Activated CD4-positive, alpha-beta T cell treated with anti-CD3 and anti-CD28 coated beads, Interleukin-2, amount 10 ng/mL, durations not matched to agents 7 days and 5 days (primary cell): ENCODE measurements around the gene MLH1. TPM values are rescaled to one million over a fixed set of nuclear protein-coding genes. Genes with fewer than 3 reads are reported as not detected.
"Not testable (repeated sequence)": the region's sequence is repeated elsewhere in the genome, so short reads cannot be mapped to it uniquely, and the experiment has no call there.

Source experiments
- CTCF ChIA-PET: fragments of 350-600 bp; sonication (Branson Sonifier 250); formaldehyde crosslinking; loops from one replicate; lab custom pipeline; 2021; ENCODE audit warnings: antibody characterized with exemption; lab: Charles Lee
- POLR2A ChIA-PET: fragments of 350-600 bp; sonication (Branson Sonifier 250); formaldehyde crosslinking; loops from one replicate; lab custom pipeline; 2021; ENCODE audit warnings: antibody characterized with exemption; lab: Charles Lee
- DNase-seq: peaks from one replicate; pipeline ENCODE4 v3.0.0-alpha.2; 2020
- H3K27ac Mint-ChIP-seq: one replicate; pipeline ENCODE4 v1.8.0; 2021; ENCODE audit warnings: mild to moderate bottlenecking, moderate library complexity, mixed read lengths
- H3K27me3 Mint-ChIP-seq: one replicate; pipeline ENCODE4 v1.8.0; 2021; ENCODE audit warnings: mixed read lengths
- H3K36me3 Mint-ChIP-seq: one replicate; pipeline ENCODE4 v1.8.0; 2021; ENCODE audit warnings: low read depth, mixed read lengths
- H3K4me1 Mint-ChIP-seq: one replicate; pipeline ENCODE4 v1.8.0; 2021; ENCODE audit warnings: mixed read lengths
- H3K4me3 Mint-ChIP-seq: one replicate; pipeline ENCODE4 v1.8.0; 2021; ENCODE audit warnings: mild to moderate bottlenecking, moderate library complexity, mixed read lengths
- H3K9me3 Mint-ChIP-seq: one replicate; pipeline ENCODE4 v1.8.0; 2021; ENCODE audit warnings: mixed read lengths
- total RNA-seq, 2 experiments: library from RNA; stranded (reverse); gene quantifications; one replicate each; pipeline ENCODE4 v1.2.3, GENCODE V29; 2021

Gene MLH1
- total RNA-seq, 2 experiments from 2014 or later: 53.2 to 64.8 TPM

- ChIA-PET CTCF (interaction anchor here (0.7 to 1.1 kb wide), 3 partner anchors 27 to 47 kb away, joined by 3 to 4 read pairs (median 3); no protein-coding TSS in a partner anchor), POLR2A (no interaction called here)
- H3K4me1 Mint-ChIP-seq: peaks cover 15% of the 10 kb centered on the region
- no peaks in the 10 kb centered on the region for H3K27me3 Mint-ChIP-seq
- no peak overlapping the region for H3K4me3 Mint-ChIP-seq
- H3K36me3 Mint-ChIP-seq: no peaks in the 10 kb centered on the region
- no peaks in the 10 kb centered on the region for H3K9me3 Mint-ChIP-seq
- no peak for DNase-seq
- H3K27ac Mint-ChIP-seq: no peak overlapping the region
Measured at GRCh38 chr3:36959821-36960220, 33.5 kb upstream of the MLH1 start.

- no peaks in the 10 kb centered on the region for H3K9me3 Mint-ChIP-seq
- ChIA-PET CTCF (interaction anchor here (0.7 to 0.9 kb wide), 2 partner anchors 28 to 48 kb away, joined by 3 to 4 read pairs; no protein-coding TSS in a partner anchor), POLR2A (no interaction called here)
Measured at GRCh38 chr3:36960502-36960901, 32.8 kb upstream of the MLH1 start.

GRCh38 chr3:36963008-36963407, 30.3 kb upstream of the MLH1 start:
- H3K36me3 Mint-ChIP-seq, H3K27me3 Mint-ChIP-seq, POLR2A ChIA-PET, H3K9me3 Mint-ChIP-seq, H3K27ac Mint-ChIP-seq, H3K4me3 Mint-ChIP-seq, H3K4me1 Mint-ChIP-seq, DNase-seq: not testable (repeated sequence)
- CTCF ChIA-PET: interaction anchor here (1.4 kb wide), 1 partner anchor 29 kb away, joined by 3 read pairs; no protein-coding TSS in a partner anchor

More at GRCh38 chr3:36960502-36960901, 32.8 kb upstream of the MLH1 start:
- H3K27ac Mint-ChIP-seq: no peak overlapping the region
- no peaks in the 10 kb centered on the region for H3K27me3 Mint-ChIP-seq
- no peak overlapping the region for H3K4me3 Mint-ChIP-seq
- H3K4me1 Mint-ChIP-seq: peaks cover 15% of the 10 kb centered on the region
- no peak for DNase-seq
- no peaks in the 10 kb centered on the region for H3K36me3 Mint-ChIP-seq

- CTCF ChIA-PET: interaction anchor here (1.4 kb wide), 1 partner anchor 28 kb away, joined by 3 read pairs; no protein-coding TSS in a partner anchor
- DNase-seq: no peak
- Mint-ChIP-seq H3K27me3 (no peaks in the 10 kb centered on the region), H3K4me1 (peaks cover 5% of the 10 kb centered on the region), H3K27ac (no peak overlapping the region), H3K4me3 (no peak overlapping the region), H3K36me3 (no peaks in the 10 kb centered on the region), H3K9me3 (no peaks in the 10 kb centered on the region)
- POLR2A ChIA-PET: no interaction called here
Measured at GRCh38 chr3:36964331-36964730, 29.0 kb upstream of the MLH1 start.

DNA sequence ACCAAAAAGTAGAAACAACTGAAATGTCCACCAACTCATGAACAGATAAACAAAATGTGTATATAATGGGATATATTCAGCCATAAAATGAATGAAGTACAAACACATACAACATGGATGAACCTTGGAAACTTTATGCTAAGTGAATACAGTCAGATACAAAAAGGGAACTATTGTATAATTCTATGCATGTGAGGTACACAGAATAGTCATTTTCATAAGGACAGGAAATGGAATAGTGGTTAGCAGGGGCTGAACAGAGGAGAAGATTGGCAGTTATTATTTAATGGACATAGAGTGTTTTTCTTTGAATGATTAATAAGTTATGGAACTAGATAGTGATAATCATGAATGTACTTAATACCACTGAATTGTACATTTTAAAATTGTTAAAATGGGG, 28.5 kb upstream of the MLH1 start:
- Mint-ChIP-seq H3K36me3 (no peaks in the 10 kb centered on the region), H3K27ac (no peak overlapping the region), H3K9me3 (no peaks in the 10 kb centered on the region), H3K4me1 (peaks cover 10% of the 10 kb centered on the region), H3K4me3 (no peak overlapping the region), H3K27me3 (no peaks in the 10 kb centered on the region)
- DNase-seq: no peak
- CTCF ChIA-PET: no interaction called here
- POLR2A ChIA-PET: no interaction called here

GRCh38 chr3:36965440-36965839, 27.9 kb upstream of the MLH1 start:
- CTCF ChIA-PET: no interaction called here
- no peak for DNase-seq
- Mint-ChIP-seq H3K4me3 (no peak overlapping the region), H3K27me3 (no peaks in the 10 kb centered on the region), H3K27ac (no peak overlapping the region), H3K4me1 (peaks cover 14% of the 10 kb centered on the region), H3K9me3 (no peaks in the 10 kb centered on the region), H3K36me3 (no peaks in the 10 kb centered on the region)
- POLR2A ChIA-PET: no interaction called here

DNA sequence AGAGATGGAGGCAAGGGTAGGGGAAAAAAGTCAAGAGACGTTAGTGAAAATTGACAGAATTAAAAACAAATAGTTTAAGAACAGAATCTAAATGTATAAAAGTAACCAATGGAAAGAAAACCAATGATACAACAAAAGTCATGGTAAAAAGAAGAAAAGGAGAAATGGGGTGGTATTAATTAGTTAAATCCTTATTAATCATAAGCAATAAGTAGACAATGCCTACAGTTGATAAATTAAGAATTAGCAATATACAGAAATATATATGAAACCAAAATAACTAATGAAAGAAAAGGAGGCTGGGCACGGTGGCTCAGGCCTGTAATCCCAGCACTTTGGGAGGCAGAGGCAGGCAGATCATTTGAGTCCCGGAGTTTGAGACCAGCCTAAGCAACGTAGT, 24.2 kb upstream of the MLH1 start:
- peak overlapping the region; percentile 57 for H3K27ac Mint-ChIP-seq
- DNase-seq: no peak
- peaks cover 3% of the 10 kb centered on the region for H3K36me3 Mint-ChIP-seq
- ChIA-PET POLR2A (no interaction called here), CTCF (interaction anchor here (0.9 to 1.7 kb wide), 3 partner anchors 11 to 33 kb away, joined by 3 to 10 read pairs (median 3); partner anchors contain the start of gene TRANK1)
- H3K4me1 Mint-ChIP-seq: peaks cover 34% of the 10 kb centered on the region
- H3K27me3 Mint-ChIP-seq: no peaks in the 10 kb centered on the region
- no peak overlapping the region for H3K4me3 Mint-ChIP-seq
- peaks cover 6% of the 10 kb centered on the region for H3K9me3 Mint-ChIP-seq

GRCh38 chr3:36969540-36970432, 23.5 kb upstream of the MLH1 start:
- no peak overlapping the region for H3K4me3 Mint-ChIP-seq
- H3K27ac Mint-ChIP-seq: peak overlapping the region; percentile 64
- POLR2A ChIA-PET: interaction anchor here (0.5 to 1.0 kb wide), 2 partner anchors 19 to 23 kb away, joined by 4 to 5 read pairs; partner anchors contain the start of gene EPM2AIP1
- H3K4me1 Mint-ChIP-seq: peaks cover 38% of the 10 kb centered on the region
- peak; percentile 43 for DNase-seq
- no peaks in the 10 kb centered on the region for H3K27me3 Mint-ChIP-seq
- peaks cover 5% of the 10 kb centered on the region for H3K36me3 Mint-ChIP-seq
- CTCF ChIA-PET: interaction anchor here (0.5 to 1.7 kb wide), 5 partner anchors 12 to 257 kb away, joined by 3 to 10 read pairs (median 3); partner anchors contain the start of gene TRANK1
- H3K9me3 Mint-ChIP-seq: peaks cover 6% of the 10 kb centered on the region

- ChIA-PET POLR2A (no interaction called here), CTCF (interaction anchor here (1.4 to 2.0 kb wide), 2 partner anchors 14 to 20 kb away, joined by 3 to 8 read pairs; partner anchors contain the start of gene EPM2AIP1)
- Mint-ChIP-seq H3K27ac (no peak overlapping the region), H3K27me3 (no peaks in the 10 kb centered on the region), H3K9me3 (peaks cover 10% of the 10 kb centered on the region), H3K4me1 (peaks cover 39% of the 10 kb centered on the region), H3K4me3 (no peak overlapping the region), H3K36me3 (peaks cover 13% of the 10 kb centered on the region)
- no peak for DNase-seq
Measured at GRCh38 chr3:36972163-36972562, 21.2 kb upstream of the MLH1 start.

DNA sequence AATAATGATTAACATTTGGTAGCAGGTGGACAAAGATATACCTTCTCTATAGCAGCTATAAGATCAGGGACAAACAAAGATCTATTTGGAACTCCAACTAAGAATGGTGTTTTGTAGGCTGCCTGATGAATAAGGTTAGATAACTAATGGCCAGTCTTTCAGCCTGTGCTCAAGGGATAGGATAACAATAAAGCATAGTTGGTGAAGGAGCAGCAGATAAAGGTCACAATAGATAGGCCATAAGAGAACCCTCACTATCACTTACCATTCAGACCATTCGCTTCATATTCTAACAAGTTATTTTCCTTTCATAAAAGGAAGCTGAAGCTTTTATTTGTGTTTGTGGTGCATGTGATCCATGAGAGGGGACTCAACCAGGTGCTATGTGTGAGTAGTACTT, 20.2 kb upstream of the MLH1 start:
- CTCF ChIA-PET: interaction anchor here (0.8 to 2.0 kb wide), 3 partner anchors 15 to 55 kb away, joined by 3 to 8 read pairs (median 3); partner anchors contain the start of gene EPM2AIP1
- Mint-ChIP-seq H3K36me3 (peaks cover 13% of the 10 kb centered on the region), H3K4me1 (peaks cover 39% of the 10 kb centered on the region), H3K27ac (no peak overlapping the region), H3K27me3 (no peaks in the 10 kb centered on the region), H3K9me3 (peaks cover 13% of the 10 kb centered on the region), H3K4me3 (no peak overlapping the region)
- POLR2A ChIA-PET: no interaction called here
- DNase-seq: no peak

DNA sequence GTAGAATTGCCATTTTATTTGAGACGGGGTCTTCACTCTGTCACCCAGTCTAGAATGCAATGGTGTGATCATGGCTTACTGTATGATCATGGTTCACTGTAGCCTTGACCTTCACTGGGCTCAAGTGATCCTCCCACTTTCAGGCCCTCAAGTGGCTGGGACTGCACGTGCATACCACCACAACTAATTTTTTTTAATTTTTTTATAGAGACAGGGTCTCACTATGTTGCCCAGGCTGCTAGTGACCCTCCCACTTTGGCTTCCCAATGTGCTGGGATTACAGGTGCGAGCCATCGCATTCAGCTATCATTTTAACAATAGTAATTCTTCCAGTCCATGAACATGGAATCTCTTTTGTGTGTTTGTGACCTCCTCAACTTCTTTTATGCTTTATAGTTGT, 12.3 kb upstream of the MLH1 start:
- H3K4me1 Mint-ChIP-seq: peaks cover 2% of the 10 kb centered on the region
- ChIA-PET POLR2A (no interaction called here), CTCF (interaction anchor here (0.7 to 1.5 kb wide), 4 partner anchors 33 to 319 kb away, joined by 3 to 6 read pairs (median 4); no protein-coding TSS in a partner anchor)
- no peak for DNase-seq
- peaks cover 19% of the 10 kb centered on the region for H3K9me3 Mint-ChIP-seq
- H3K36me3 Mint-ChIP-seq: peaks cover 57% of the 10 kb centered on the region
- no peak overlapping the region for H3K27ac Mint-ChIP-seq
- no peak overlapping the region for H3K4me3 Mint-ChIP-seq
- H3K27me3 Mint-ChIP-seq: no peaks in the 10 kb centered on the region

GRCh38 chr3:36988356-36988755, 5.0 kb upstream of the MLH1 start:
- POLR2A ChIA-PET: interaction anchor here (1.0 kb wide), 1 partner anchor 12 kb away, joined by 6 read pairs; no protein-coding TSS in a partner anchor
- DNase-seq: no peak
- Mint-ChIP-seq H3K4me3 (peak overlapping the region; percentile 33), H3K9me3 (peaks cover 4% of the 10 kb centered on the region), H3K27ac (peak overlapping the region; percentile 26), H3K36me3 (peaks cover 63% of the 10 kb centered on the region), H3K4me1 (peaks cover 50% of the 10 kb centered on the region), H3K27me3 (no peaks in the 10 kb centered on the region)
- CTCF ChIA-PET: interaction anchor here (0.7 to 1.5 kb wide), 2 partner anchors 30 to 44 kb away, joined by 4 to 8 read pairs; partner anchors contain the start of gene TRANK1
